Inferior parietal cortex (tissue), 1 donor: Measurements from ENCODE around the gene ARID1B.

Experiments used
- DNase-seq: peaks from one replicate; pipeline ENCODE4 v3.0.0-alpha.2; 2016; ENCODE audit errors: extremely low spot score

ARID1B gene

DNA sequence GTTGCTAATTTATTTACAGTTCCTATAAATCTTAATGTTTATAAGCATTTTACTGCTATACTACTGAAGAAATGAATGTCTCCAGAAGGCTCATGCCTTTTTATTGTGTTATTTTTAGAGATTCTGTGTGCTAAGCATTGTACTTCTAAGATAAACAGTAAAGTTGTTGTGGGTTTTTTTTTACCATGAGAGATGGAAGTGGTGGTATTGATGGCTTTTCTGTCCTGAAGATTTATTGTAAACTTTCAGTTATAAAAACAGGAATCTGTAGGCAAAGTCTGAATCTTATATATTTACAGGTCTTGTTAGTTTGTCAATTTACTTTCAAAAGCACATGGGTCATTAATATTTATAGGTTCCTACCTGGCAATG, 299.3 kb downstream of the ARID1B start:
- no peak for DNase-seq

DNA sequence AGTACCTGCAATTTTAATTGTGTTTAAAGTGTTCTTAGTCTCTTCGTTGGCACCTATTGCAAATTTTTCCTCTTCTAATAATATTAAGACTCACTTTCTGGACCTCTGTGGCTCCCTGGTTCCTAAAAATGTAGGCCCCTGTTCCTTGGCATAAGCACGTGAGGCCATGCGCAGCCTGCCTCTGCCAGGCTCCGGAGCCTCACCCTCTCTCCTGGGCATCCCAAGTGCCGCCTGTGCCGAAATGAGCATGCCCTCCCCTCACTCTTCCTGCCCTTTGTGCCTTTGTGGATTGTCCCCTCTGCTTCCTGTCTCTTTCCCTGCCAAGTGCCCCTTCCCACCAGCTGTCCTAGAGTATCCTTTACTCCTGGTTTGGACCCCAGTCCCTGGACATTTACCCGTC, 300.1 kb downstream of the ARID1B start:
- DNase-seq = no peak

DNA sequence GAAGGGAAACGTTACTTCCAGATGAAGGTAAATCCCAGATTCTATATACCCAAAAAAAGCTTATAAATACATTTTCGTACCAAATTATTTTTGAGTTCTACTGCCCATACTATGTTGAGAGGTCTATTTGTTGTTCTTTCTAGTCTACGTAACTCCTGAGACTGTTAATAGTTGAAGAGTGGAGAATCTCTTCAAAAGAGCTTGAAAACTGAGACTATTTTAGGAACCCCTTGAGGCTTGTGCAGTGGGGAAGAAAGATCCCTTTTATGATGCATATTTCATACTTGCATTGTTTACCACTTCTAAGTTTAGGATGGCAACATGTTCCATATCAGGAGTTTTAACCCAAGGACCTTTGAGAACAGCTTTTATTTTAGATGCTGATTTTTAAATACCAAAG, 301.1 kb downstream of the ARID1B start:
- DNase-seq = no peak

- DNase-seq = no peak
Measured at GRCh38 chr6:157079277-157079676, 302.1 kb downstream of the ARID1B start.

DNA sequence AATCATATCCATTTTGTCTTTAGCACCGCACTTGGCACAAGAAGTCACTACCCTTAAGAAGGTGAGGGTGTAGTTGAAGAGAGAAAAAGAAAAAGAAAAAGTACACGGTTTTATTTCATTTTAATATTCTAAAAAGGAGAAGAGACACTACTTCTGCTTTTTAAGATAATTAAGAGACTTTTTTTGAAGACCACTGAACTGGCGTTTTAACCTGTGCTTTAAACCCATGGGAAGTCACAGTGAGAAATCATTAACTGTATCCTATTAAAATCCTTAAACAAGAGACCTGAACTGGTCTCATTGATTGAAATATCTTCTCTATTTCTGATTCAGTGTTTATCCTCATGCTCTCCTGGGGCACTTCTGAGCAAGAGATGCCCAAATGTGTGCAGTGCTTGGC, 302.6 kb downstream of the ARID1B start:
- no peak for DNase-seq

GRCh38 chr6:157080986-157081391, 303.8 kb downstream of the ARID1B start:
- no peak for DNase-seq

DNA sequence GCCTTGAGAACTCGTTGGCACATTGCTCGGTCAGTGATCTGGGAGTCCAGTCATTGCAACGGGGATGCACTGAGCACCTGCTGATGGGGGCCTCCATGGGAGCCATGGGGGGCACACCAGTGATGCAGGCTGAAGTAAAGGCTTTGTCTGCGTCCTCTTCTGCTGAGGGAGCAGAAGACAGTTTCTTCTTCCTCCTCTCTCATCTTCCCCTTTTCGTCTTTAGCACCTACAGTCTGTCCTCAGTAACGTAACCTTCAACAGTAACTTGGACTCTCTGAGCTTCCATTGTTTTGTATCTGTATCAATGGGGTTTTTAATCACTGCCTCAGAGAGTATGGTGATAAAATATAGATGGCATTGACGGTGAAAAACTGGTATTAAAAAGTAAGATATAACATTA, 306.2 kb downstream of the ARID1B start:
- no peak for DNase-seq

- DNase-seq = no peak
Measured at GRCh38 chr6:157086632-157087031, 309.5 kb downstream of the ARID1B start.

DNA sequence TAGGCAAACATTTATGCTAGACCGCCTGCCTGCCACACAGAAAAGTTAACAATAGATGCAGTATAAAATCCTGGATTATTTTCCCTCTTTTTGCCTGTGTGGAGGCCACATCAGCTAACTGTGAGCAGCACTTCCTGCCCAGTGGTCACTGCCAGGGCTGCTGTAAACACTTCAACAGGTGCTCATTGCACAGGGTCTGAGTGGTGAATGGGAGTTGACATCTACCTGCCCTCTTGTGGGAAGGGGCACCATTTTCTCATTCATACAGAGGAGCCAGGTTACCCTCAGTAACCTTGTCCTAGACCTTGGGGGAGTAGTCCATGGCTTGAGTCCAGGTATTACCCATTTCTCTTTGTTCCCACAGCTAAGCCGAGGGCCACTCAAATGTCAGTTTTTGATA, 310.8 kb downstream of the ARID1B start:
- no peak for DNase-seq

GRCh38 chr6:157088841-157089240, 311.7 kb downstream of the ARID1B start:
- no peak for DNase-seq

GRCh38 chr6:157089258-157089657, 312.1 kb downstream of the ARID1B start:
- no peak for DNase-seq

- DNase-seq = no peak
Measured at GRCh38 chr6:157089851-157090250, 312.7 kb downstream of the ARID1B start.

DNA sequence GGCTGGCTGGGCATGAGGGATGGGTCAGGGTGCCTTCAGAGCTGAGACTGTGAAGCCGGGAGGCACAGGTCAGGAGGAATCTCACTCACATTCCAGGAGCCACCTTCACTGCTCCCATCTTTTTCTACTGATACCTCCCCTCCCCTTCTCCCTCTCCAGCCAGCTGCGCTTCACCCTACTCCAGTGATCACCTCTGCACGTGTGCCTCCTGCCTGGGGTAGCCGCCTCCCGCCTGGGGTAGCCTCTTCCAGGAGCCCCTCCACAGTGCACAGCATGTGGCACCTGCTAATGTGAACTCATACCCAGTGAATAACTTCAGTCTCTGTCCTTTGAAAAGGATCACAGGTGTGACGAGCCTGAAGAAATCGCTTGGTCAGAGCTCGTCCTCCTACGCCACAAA, 313.6 kb downstream of the ARID1B start:
- no peak for DNase-seq

- no peak for DNase-seq
Measured at GRCh38 chr6:157091243-157091642, 314.1 kb downstream of the ARID1B start.

DNA sequence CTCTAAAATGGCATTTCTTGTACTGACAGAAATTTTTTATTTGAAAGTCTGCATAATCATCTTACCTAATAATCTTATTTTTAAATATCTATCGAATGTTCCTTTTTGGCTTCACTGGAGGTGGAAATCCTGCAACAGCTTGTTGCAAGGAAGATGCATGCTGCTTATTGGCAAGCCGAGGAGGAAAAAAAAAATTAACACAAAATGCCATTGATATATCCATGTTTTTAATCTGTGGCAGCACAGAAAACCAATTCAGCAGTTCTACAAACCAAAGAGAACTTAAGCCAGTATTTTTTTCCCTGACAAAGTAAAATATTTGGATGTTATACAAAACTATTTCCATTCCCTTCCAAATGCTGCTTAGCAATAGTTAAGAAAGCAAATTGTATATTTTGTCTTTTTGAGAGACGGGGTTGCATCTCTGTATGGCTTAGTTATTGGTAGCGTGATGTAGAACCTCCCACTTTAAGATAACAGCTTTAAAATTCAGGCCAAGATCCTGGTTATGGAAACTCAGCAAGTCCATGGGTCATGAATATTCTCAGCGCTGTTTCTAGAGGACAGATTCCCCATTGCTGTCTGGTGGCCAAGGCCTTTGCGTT, 314.8 kb downstream of the ARID1B start:
- DNase-seq = no peak

DNA sequence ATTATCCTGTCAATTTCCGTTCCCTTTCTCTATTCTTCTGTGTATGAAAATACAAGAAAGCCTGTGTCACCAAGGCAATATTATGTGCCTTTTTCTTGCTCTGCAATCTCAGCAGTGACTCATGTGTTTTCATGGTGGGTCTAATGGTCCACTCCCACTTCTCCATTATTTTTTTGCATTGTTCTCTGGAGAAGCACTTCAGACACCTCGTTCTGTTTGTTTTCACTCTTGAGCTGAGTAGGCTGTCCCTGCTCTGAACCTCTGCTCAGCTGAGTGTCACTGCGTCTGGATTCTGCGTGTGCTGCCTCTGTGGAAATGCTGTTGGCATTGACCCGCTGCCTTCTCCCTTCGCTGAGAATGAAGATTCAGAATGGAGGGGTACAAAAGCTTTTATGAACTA, 315.6 kb downstream of the ARID1B start:
- no peak for DNase-seq

GRCh38 chr6:157093536-157093935, 316.4 kb downstream of the ARID1B start:
- DNase-seq = no peak

- no peak for DNase-seq
Measured at GRCh38 chr6:157094038-157094437, 316.9 kb downstream of the ARID1B start.

DNA sequence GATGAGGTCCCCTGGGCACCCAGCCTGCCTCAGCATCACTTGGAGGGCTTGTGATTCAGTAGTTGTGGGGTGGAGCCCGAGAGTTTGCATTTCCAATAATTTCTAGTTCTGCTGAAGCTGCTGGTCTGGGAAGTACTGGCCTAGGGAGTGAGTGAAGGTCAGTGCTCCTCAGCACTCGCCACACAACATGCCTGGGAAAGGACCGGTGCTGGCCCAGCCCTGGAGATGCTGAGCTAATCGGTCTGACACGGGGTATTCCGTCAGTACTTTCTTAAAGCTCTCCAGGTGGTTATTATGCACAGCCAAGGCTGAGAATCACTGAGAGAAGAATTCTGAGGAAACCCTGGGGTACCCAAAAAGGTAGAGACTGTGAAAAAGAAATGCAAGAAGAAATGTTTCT, 317.9 kb downstream of the ARID1B start:
- no peak for DNase-seq

DNA sequence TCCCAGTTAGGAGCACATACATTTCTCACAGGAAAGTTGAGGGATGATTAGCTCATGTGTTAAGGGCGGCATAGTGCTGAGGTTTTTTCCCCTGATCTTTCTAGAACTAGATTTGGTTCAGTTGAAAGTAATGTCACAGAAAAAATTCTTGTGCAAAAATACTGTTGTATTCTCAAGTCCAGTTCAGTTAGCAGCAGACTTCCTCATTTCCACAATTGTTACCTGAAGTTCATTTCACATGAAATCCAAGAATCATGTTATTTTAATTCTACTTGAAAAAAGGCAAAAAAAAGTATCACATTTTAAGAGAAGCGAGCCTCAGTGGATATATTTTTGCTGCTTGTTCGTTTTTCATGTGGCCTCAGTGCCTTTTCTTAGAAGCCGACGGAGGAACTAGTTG, 318.4 kb downstream of the ARID1B start:
- DNase-seq = no peak

- no peak for DNase-seq
Measured at GRCh38 chr6:157096105-157096504, 318.9 kb downstream of the ARID1B start.

DNA sequence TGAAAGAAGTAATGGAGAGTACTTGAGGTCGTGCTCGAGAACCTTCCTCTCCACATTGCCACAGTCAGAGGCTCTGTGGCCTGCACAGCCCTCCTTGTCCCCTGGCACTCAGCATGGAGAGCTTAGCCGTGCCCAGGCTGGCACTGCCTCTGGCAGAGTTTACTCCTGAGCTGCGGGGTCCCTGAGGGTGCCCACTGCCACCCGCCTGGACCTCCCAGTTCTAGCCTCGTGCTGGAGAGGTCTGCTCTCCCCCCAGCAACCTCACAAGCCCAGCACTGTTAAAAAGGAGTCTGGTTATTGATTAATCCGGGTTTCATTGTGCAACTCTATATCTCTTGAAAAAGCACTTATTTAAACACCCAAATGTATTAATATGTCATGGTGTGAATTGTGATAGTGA, 319.3 kb downstream of the ARID1B start:
- DNase-seq = no peak

DNA sequence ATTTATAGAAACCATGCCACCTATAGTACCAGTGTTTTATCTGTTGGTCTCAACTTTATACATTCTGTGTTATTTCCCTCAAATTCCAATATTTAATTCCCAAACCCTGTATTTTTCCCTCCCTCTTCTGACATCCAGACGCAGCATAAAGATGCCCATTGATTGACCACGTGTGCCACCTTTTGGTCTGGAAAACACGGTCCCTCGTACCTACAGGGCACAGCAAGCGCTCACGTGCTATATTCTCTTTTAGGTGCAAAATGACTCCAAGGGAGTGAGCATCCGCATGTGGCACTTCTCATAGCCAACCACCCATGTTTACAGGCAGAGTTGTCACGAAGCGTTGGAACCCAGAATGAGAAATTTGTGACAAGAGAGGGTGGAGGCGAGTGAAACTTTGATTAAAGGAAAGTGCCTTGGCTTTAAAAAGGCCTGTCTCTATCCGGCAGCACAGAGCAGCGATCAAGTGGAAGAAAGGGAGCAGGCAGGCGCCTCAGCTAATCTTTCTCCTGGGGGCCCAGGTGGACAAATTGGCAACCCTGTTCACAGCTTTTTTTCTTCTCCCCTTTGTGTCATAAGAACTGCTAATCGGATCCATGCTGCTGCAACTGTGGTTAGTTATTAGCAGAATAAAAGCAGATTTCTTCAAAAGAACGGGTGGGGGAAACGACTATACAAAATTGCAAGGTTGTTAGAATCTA, 320.2 kb downstream of the ARID1B start:
- no peak for DNase-seq

- DNase-seq = no peak
Measured at GRCh38 chr6:157098999-157099398, 321.8 kb downstream of the ARID1B start.
